ENCODE results near the gene NSG2.

NSG2 gene

GRCh38 chr5:174045470-174046025 is at the start of gene NSG2:
Gene NSG2, plus strand, starts transcription at chr5:174045706. Its CDS starts 1,050 bp downstream, at chr5:174046756.
- H3K27ac ChIP-seq (ENCODE audit: low read depth, low read length, poor library complexity, severe bottlenecking) = no peak within 1 kb of the TSS
- H4K20me1 ChIP-seq (ENCODE audit: insufficient read depth, low read length) = no peaks in the 10 kb centered on the region

GRCh38 chr5:173997331-173997730 is 48.2 kb upstream of the NSG2 start:
- Histone ChIP-seq H3K4me3 (ENCODE audit: low read depth, low read length, poor library complexity, severe bottlenecking) (no peak overlapping the region), H3K27me3 (ENCODE audit: insufficient read depth, low read length) (no peaks in the 10 kb centered on the region), H4K20me1 (ENCODE audit: insufficient read depth, low read length) (no peaks in the 10 kb centered on the region), H2AFZ (ENCODE audit: low read length) (no peak overlapping the region), H3K4me1 (ENCODE audit: insufficient read depth, low read length, severe bottlenecking) (no peaks in the 10 kb centered on the region), H3K4me2 (ENCODE audit: low read length) (no peak overlapping the region), H3F3A (ENCODE audit: insufficient read depth, low read length) (no peaks in the 10 kb centered on the region), H3K9me3 (ENCODE audit: low read length) (no peaks in the 10 kb centered on the region), H3K9ac (ENCODE audit: low read length) (no peak overlapping the region), H3K9me2 (ENCODE audit: low read depth, low read length) (no peaks in the 10 kb centered on the region), H3K79me2 (ENCODE audit: insufficient read depth, low read length) (no peaks in the 10 kb centered on the region), H3K36me3 (ENCODE audit: insufficient read depth, low read length) (no peaks in the 10 kb centered on the region), H3K27ac (ENCODE audit: low read depth, low read length, poor library complexity, severe bottlenecking) (no peak overlapping the region)
- no peak for TF ChIP-seq EZH2 (IDR thresholded peaks at IDR 0.05; ENCODE audit: borderline replicate concordance, low read length)
- TF ChIP-seq, protein P1, sequence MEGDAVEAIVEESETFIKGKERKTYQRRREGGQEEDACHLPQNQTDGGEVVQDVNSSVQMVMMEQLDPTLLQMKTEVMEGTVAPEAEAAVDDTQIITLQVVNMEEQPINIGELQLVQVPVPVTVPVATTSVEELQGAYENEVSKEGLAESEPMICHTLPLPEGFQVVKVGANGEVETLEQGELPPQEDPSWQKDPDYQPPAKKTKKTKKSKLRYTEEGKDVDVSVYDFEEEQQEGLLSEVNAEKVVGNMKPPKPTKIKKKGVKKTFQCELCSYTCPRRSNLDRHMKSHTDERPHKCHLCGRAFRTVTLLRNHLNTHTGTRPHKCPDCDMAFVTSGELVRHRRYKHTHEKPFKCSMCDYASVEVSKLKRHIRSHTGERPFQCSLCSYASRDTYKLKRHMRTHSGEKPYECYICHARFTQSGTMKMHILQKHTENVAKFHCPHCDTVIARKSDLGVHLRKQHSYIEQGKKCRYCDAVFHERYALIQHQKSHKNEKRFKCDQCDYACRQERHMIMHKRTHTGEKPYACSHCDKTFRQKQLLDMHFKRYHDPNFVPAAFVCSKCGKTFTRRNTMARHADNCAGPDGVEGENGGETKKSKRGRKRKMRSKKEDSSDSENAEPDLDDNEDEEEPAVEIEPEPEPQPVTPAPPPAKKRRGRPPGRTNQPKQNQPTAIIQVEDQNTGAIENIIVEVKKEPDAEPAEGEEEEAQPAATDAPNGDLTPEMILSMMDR (IDR thresholded peaks at IDR 0.05; ENCODE audit: low read length) = no peak

More at GRCh38 chr5:174045470-174046025, at the start of gene NSG2:
- Histone ChIP-seq H3K27me3 (ENCODE audit: insufficient read depth, low read length) (no peaks in the 10 kb centered on the region), H3F3A (ENCODE audit: insufficient read depth, low read length) (no peaks in the 10 kb centered on the region), H3K36me3 (ENCODE audit: insufficient read depth, low read length) (no peaks in the 10 kb centered on the region), H3K79me2 (ENCODE audit: insufficient read depth, low read length) (no peaks in the 10 kb centered on the region), H3K4me1 (ENCODE audit: insufficient read depth, low read length, severe bottlenecking) (no peaks in the 10 kb centered on the region), H2AFZ (ENCODE audit: low read length) (no peak within 1 kb of the TSS), H3K9me2 (ENCODE audit: low read depth, low read length) (no peaks in the 10 kb centered on the region), H3K9me3 (ENCODE audit: low read length) (no peaks in the 10 kb centered on the region), H3K4me2 (ENCODE audit: low read length) (no peak within 1 kb of the TSS), H3K4me3 (ENCODE audit: low read depth, low read length, poor library complexity, severe bottlenecking) (no peak within 1 kb of the TSS), H3K9ac (ENCODE audit: low read length) (no peak within 1 kb of the TSS)
- TF ChIP-seq, protein P1 (IDR thresholded peaks at IDR 0.05; ENCODE audit: low read length) = peak; percentile 83
- TF ChIP-seq EZH2 (IDR thresholded peaks at IDR 0.05; ENCODE audit: borderline replicate concordance, low read length) = no peak

DNA sequence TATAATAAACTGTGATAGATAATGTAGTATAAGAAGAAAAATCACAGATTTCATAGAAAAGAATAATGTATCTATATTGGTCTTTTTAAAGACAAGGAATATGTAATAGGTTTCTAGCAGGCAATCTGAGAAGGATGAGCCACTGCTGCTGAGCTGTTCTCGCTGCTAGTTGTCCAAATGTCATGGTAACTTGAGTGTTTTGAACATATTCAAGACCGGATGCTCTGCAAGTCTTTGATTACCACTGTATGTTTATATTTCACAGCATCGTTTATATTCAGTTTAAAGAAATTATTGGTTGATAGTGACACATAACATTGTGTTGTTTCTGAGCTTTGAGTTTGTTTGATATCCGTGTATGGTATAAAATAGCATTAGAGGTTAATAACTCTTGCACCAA is 47.0 kb upstream of the NSG2 start:
- Histone ChIP-seq H3K27me3 (ENCODE audit: insufficient read depth, low read length) (no peaks in the 10 kb centered on the region), H3K79me2 (ENCODE audit: insufficient read depth, low read length) (no peaks in the 10 kb centered on the region), H3K4me2 (ENCODE audit: low read length) (no peak overlapping the region), H2AFZ (ENCODE audit: low read length) (no peak overlapping the region), H3K36me3 (ENCODE audit: insufficient read depth, low read length) (no peaks in the 10 kb centered on the region), H3K4me3 (ENCODE audit: low read depth, low read length, poor library complexity, severe bottlenecking) (no peak overlapping the region), H3K4me1 (ENCODE audit: insufficient read depth, low read length, severe bottlenecking) (no peaks in the 10 kb centered on the region), H3F3A (ENCODE audit: insufficient read depth, low read length) (no peaks in the 10 kb centered on the region), H3K27ac (ENCODE audit: low read depth, low read length, poor library complexity, severe bottlenecking) (no peak overlapping the region), H3K9ac (ENCODE audit: low read length) (no peak overlapping the region), H4K20me1 (ENCODE audit: insufficient read depth, low read length) (no peaks in the 10 kb centered on the region), H3K9me3 (ENCODE audit: low read length) (no peaks in the 10 kb centered on the region), H3K9me2 (ENCODE audit: low read depth, low read length) (no peaks in the 10 kb centered on the region)
- TF ChIP-seq, protein P1 (IDR thresholded peaks at IDR 0.05; ENCODE audit: low read length) = no peak
- TF ChIP-seq EZH2 (IDR thresholded peaks at IDR 0.05; ENCODE audit: borderline replicate concordance, low read length) = no peak

Measured in OCI-LY1 (cell line).